ENCODE measurements around the gene SEMA4G.

SEMA4G gene, protein sequence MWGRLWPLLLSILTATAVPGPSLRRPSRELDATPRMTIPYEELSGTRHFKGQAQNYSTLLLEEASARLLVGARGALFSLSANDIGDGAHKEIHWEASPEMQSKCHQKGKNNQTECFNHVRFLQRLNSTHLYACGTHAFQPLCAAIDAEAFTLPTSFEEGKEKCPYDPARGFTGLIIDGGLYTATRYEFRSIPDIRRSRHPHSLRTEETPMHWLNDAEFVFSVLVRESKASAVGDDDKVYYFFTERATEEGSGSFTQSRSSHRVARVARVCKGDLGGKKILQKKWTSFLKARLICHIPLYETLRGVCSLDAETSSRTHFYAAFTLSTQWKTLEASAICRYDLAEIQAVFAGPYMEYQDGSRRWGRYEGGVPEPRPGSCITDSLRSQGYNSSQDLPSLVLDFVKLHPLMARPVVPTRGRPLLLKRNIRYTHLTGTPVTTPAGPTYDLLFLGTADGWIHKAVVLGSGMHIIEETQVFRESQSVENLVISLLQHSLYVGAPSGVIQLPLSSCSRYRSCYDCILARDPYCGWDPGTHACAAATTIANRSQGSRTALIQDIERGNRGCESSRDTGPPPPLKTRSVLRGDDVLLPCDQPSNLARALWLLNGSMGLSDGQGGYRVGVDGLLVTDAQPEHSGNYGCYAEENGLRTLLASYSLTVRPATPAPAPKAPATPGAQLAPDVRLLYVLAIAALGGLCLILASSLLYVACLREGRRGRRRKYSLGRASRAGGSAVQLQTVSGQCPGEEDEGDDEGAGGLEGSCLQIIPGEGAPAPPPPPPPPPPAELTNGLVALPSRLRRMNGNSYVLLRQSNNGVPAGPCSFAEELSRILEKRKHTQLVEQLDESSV

GRCh38 chr10:100969187-100970075 is at the start of gene SEMA4G:
Gene SEMA4G, plus strand, starts transcription at chr10:100969504. Its CDS starts 3,409 bp downstream, at chr10:100972913.
- peak in 1 of 2 experiments; percentile 19 for DNase-seq

DNA sequence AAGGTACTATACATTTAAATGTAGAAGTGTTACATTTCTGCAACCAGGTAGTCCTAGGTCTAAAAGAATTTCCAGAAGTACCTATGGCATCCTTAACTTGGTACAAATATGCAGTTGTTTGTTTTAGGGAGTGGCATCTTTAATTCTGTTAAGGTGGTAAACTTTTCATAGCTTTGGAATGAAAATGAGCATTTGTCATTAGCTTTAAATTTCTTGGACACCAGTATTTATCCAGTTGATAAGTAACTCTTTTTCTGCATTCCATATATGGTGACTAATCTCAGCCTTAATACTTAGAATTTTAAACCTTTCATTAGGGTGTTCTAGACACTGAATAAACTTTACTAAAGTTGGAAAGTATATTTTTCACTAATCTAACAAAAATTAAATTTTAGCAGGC is 45.7 kb upstream of the SEMA4G start:
- no peak for DNase-seq

DNA sequence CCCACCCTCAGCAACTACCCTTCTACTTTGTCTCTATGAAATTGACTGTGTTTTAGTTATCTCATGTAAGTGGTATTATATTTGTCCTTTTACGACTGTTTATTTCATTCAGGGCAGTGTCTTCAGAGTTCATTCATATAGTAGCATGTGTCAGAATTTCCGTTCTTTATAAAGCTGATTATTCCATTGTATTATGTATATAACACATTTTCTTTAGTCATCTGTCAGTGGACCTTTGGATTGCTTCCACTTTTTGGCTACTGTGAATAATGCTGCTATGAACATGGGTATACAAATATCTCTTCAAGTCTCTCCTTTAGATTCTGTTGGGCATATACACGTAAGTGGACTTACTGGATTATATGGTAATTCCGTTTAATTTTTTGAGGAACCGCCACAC is 42.0 kb upstream of the SEMA4G start:
- no peak for DNase-seq

DNA sequence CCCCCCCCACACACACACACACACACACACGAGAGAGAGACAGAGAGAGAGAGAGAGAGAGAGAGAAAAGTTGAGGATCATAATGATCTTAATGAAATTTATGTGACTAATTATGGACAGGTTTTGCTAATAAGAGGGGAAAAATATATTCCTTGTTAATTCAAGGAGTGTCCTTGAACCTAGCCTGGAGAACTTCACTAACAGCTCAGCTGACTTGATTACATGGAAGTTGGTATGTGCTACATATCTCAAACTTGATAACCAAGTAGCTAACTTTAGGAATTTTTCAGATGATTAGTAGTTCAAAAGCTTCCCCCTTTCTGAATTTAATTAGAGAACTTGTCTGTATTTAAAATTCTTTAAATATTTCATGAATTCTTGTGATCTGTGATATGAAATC is 41.3 kb upstream of the SEMA4G start:
- DNase-seq, result no peak

- DNase-seq, result no peak
These were observed 38.9 kb upstream of the SEMA4G start for GRCh38 chr10:100930368-100930767.

- no peak for DNase-seq
These were observed 35.1 kb upstream of the SEMA4G start for GRCh38 chr10:100934084-100934659.

DNA sequence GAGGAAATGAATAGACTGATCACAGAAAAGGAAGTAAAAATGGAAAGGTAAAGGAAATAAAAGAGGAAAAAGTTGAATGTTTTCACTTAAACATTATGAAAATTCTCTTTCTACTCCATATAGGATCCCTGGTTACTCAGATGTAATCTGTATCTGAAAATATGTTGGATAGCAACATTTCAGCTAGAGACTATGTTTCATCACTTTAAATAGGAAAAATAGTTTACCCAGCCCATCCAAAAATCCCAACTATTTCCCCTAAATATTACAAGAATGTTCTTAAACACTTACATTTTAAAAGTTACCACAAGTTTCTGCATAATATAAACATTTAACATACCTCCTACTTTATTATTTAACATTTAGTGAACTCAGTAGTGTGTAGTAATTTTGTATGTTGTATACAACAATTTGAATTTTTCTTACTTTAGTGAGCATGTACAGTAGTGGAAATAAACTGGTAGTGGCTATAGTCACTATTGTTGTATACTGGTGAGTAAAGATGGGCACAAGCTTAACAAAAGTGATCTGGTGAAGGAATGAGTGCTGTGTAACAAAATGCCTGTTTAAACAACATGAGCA is 29.4 kb upstream of the SEMA4G start:
- DNase-seq, result no peak

GRCh38 chr10:100942229-100942628 is 27.1 kb upstream of the SEMA4G start:
- no peak for DNase-seq

GRCh38 chr10:100943508-100943907 is 25.8 kb upstream of the SEMA4G start:
- no peak for DNase-seq

- DNase-seq, result no peak
These were observed 23.6 kb upstream of the SEMA4G start for GRCh38 chr10:100945754-100946153.

DNA sequence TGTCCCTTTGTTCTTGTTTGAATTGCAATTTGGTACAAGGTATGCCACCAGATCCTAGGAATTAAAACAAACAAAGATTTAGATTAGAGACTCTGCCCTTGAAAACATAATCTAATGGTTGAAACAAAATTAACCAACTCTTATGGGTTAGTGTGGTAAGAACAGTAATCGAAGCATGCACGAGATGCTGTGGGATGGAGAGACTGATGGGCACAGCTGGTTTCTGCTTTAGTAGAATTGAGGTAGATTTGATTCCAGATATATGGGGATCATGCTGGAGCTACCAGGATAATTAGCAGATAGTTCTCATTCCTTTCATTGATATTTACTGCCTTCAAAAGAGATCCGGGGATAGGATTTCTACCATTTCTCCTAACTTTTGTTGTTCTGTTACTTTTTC is 20.4 kb upstream of the SEMA4G start:
- DNase-seq, result no peak

DNA sequence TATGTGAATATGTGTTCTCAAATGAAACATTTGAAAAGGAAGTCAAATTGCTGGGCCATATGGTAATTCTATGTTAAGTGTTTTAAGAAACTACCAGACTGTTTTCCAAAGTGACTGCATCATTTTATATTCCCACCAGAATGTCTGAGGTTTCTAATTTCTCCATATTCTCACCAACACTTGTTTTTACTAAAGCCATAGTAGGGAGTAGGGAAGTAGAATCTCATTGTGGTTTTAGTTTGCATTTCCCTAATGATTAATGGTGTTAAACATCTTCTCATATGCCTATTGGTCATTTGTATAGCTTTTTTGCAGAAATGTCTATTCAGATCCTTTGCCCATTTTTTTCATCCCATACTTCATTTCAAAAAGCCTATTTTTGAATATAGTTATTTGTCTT is 9.1 kb upstream of the SEMA4G start:
- no peak for DNase-seq

DNA sequence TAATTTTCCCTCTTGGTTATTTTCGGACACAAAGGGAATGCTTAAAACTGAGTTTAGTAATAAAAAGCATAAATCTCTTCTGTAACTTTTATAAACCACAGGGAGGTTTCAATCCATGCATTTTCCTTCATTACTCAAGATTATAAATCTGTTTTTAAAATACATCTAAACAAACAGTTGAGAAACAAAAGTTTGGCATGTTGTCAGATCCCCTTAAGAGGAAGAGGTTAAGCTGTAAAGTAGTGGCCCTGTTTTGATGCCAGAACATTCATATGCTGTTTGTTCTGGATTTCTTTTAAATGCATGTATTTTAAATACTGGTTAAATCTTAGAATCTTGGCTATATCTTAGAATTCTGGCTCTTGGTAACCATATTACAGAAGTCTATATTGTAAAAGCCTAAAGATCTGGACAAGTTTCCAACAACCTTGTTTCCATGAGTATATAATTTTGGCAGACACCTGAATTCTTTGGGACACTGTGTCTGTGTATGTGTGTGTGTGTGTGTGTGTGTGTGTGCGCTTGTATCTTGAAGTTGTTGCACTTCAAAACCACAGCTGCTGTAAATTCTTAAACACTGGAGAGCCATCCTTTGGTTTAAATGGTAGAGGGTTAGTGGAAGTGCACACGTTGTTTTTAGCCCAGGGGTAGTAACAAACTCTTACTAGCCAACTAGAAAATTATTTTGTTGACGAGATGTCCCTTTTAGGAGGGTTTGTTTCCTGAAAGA is 6.8 kb upstream of the SEMA4G start:
- no peak for DNase-seq

DNA sequence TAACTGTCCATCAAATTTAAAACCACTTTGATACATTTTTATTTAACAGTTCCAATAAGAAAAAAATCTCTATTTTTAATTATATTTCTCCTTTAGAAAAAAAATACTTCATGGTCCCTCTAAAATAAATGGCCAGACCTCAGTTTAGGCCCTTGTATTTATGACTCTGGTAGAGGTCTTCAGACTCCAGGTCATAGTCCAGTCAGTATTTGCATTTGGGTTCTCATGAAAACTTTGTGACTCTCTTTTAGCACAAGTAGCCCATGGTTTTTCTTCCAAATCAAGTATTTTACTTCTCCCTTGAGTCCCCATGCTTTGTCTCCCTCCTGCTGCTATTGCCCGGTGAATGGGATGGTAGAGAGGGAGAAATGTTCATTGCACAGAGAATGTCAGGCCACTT is 5.5 kb upstream of the SEMA4G start:
- DNase-seq, result no peak

DNA sequence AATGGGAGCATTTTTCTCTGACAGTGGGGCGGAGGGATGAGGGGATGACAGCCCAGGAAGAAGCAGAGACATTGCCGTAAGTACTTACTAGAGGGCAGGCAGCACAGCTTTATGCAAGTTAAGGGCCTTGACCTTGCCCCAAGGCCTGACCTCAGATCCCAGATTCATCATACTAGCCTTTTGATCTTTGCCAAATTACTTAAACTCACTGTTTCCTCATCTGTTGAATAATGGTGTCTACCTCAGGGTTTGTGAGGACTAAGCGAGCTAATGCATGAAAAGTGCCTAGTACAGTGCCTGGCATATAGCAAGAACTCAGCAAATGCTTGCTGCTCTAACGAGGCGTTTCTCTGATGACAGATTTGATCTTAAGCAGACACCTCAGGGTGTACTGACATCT is 3.5 kb upstream of the SEMA4G start:
- no peak for DNase-seq

DNA sequence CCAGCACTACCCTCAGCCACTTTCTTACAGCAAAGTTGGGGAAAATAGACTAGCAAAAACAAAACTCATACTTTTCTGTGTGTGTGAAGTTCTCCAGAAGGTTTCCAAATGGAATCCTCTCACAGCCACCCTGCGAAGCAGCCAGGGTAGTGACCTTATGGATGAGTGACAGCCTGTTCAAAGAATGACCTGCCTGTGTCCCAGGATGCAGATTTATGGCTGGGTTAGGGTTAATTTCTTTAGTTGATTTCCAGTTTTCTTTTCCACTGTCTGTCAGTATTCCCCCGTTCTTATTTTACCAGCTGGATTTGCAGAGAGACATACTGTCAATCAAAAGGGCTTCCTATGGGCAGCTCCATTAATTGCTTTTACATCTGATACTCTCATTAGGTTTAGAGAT is 2.4 kb upstream of the SEMA4G start:
- no peak for DNase-seq

DNA sequence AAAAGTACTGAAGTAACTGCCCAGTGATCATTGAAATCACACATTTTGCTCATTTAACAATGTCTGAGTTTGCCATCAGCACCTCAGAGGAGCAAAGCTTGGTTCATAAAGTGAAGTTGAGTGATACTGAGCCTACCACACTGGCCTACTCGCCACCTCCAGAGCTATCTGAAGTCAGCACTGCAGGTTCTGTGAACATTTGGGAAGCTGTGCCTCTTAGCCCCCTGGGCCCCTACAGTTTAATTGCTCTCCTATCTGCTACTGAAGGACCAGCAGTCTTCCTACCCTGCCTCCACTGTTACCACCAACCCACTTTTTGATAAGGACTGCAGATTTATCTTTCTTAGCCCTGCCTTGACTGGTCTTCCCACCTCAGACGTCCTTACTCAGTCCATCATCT is 2.0 kb upstream of the SEMA4G start:
- no peak for DNase-seq

DNA sequence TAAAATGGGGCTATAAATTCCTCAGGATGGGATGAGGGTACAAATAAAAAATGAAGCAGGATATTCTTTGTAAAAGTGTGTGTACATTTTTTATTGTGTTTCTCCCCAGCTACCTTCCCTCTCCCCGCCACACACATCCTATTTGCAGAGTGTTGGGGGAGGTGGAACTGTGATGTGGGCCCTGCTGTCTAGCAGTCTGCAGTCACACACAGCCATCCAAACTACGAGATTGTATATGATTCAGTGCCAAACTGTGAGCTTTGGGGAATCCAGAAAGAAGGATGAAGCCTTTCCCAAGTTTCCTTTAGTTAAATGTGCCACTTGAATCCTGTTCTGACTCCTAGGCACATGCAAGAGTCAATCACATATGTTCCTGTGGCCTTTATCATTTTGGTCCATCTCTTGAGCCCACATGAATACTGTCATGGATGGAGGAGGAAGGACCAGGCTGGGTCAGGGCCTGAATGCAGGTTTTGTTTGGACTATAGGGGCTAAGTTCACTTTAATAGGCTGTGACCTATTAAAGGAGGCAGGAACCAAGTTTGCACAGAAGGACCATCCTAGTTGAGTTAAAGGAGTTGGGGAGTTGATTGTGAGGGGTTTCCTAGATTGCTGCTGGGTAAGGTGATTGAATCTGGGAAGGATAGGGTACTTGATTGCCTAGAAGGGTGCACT is 1.1 kb upstream of the SEMA4G start:
- no peak for DNase-seq

- DNase-seq, result no peak
These were observed 479 bp upstream of the SEMA4G start for GRCh38 chr10:100968863-100969186.

DNA sequence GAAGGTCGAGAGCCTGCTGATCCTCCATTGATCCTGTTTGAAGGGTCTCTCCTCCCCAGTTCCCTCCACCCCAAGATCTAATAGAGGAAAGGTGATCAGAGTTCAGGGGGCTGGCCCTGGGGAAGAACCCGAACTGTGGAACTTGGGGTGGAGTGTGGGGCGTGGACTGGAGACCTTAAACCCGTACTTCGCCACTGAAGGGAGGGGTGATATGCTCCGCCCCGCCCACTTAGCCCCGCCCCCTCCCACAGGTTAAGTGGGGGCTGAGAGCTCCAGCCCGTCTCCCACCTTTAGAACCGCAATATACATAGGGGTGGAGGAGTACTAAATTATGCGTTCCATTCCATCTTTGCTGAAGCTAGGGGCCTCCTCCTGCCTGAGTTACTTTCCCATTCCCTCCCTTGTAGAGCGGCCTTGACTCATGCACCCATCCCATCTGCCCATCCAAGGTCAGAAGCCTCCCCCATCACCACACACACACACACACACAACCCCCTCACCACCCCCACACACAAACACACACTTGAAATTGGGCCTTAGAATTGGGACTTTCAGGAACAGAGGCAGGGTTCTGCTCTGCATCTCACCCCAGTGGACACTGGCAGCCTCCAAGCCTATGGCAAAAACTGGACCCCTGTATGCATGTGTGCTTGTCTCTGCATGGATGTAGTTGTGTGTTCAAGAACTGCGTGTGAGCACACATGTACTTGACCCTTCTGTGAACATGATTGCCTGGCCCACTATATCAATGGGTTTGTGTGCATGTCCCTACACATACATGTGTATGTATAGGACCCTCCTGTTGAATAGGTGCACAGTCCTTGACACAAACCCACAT is 991 bp downstream of the SEMA4G start:
- DNase-seq, result no peak
